ENCODE measurements around the gene KLHL33.
"Not testable (repeated sequence)": the region's sequence is repeated elsewhere in the genome, so short reads cannot be mapped to it uniquely, and the experiment has no call there.

KLHL33 gene

GRCh38 chr14:20435582-20436362, at the start of gene KLHL33:
Gene KLHL33 (minus strand): TSS chr14:20436166. CDS start chr14:20435811, 355 bp downstream.
- DNase-seq, result no peak

- DNase-seq, result no peak
These were observed 46.4 kb upstream of the KLHL33 start for GRCh38 chr14:20482382-20482781.

- no peak for DNase-seq
These were observed 42.9 kb upstream of the KLHL33 start for GRCh38 chr14:20478894-20479293.

- DNase-seq, result peak in 1 of 2 donors; percentile 60
These were observed 41.4 kb upstream of the KLHL33 start for GRCh38 chr14:20477211-20477876.

- DNase-seq, result no peak
These were observed 40.8 kb upstream of the KLHL33 start for GRCh38 chr14:20476776-20477175.

- DNase-seq, result no peak
These were observed 36.7 kb upstream of the KLHL33 start for GRCh38 chr14:20472536-20473169.

- peak in 1 of 2 donors; percentile 25 for DNase-seq
These were observed 34.6 kb upstream of the KLHL33 start for GRCh38 chr14:20470603-20470901.

GRCh38 chr14:20469890-20470602, 34.1 kb upstream of the KLHL33 start:
- peak; percentile 55 to 65 for DNase-seq

- peak; percentile 93 to 94 for DNase-seq
These were observed 33.4 kb upstream of the KLHL33 start, which contains the start of gene PNP for GRCh38 chr14:20469242-20469889. Gene PNP (plus strand): TSS chr14:20469406. CDS start chr14:20469525, 119 bp downstream.

- DNase-seq, result no peak
These were observed 32.8 kb upstream of the KLHL33 start for GRCh38 chr14:20468764-20469241.

GRCh38 chr14:20461225-20462141, 25.5 kb upstream of the KLHL33 start, which contains the start of gene PIP4P1:
Gene PIP4P1 (minus strand): TSS chr14:20461434. CDS start chr14:20461325, 109 bp downstream.
- peak; percentile 100 for DNase-seq

- peak; percentile 81 to 84 for DNase-seq
These were observed 24.7 kb upstream of the KLHL33 start for GRCh38 chr14:20460458-20461224.

GRCh38 chr14:20458031-20458789, 22.2 kb upstream of the KLHL33 start:
- DNase-seq, result no peak

GRCh38 chr14:20456971-20457370, 21.0 kb upstream of the KLHL33 start:
- no peak for DNase-seq

GRCh38 chr14:20455355-20456300, 19.7 kb upstream of the KLHL33 start:
- DNase-seq, result no peak

- DNase-seq, result peak; percentile 98
These were observed 18.8 kb upstream of the KLHL33 start, which contains the start of the genes APEX1 and OSGEP for GRCh38 chr14:20454516-20455354. Gene APEX1 (plus strand): TSS chr14:20455226. CDS start chr14:20455646, 420 bp downstream. Gene OSGEP (minus strand): TSS chr14:20454812. CDS start chr14:20454683, 129 bp downstream.

GRCh38 chr14:20452831-20453230, 16.9 kb upstream of the KLHL33 start:
- not testable (repeated sequence) for DNase-seq
